Peyer's patch (tissue), 4 donors: Measurements from ENCODE around the gene CACNA2D4.

Source experiments
- POLR2A ChIP-seq, 2 donors: fragments of 450-650 bp; IDR thresholded peaks; one replicate each; pipeline ENCODE4 v1.5.1; 2017; ENCODE audit warnings: antibody characterized with exemption in 2 of 2, mild to moderate bottlenecking in 2 of 2, moderate library complexity in 2 of 2
- TF ChIP-seq, protein P1 (sequence below), 6 experiments: fragments of 450-650 bp in 4 of 6; fragments of 200-600 bp in 2 of 6; sonication (generic) in 1 of 6; IDR thresholded peaks; one replicate each; pipeline ENCODE4 v1.5.1; 2017 to 2019; ENCODE audit warnings: antibody characterized with exemption in 6 of 6, mild to moderate bottlenecking in 3 of 6, moderate library complexity in 1 of 6

- TF ChIP-seq, protein P1, sequence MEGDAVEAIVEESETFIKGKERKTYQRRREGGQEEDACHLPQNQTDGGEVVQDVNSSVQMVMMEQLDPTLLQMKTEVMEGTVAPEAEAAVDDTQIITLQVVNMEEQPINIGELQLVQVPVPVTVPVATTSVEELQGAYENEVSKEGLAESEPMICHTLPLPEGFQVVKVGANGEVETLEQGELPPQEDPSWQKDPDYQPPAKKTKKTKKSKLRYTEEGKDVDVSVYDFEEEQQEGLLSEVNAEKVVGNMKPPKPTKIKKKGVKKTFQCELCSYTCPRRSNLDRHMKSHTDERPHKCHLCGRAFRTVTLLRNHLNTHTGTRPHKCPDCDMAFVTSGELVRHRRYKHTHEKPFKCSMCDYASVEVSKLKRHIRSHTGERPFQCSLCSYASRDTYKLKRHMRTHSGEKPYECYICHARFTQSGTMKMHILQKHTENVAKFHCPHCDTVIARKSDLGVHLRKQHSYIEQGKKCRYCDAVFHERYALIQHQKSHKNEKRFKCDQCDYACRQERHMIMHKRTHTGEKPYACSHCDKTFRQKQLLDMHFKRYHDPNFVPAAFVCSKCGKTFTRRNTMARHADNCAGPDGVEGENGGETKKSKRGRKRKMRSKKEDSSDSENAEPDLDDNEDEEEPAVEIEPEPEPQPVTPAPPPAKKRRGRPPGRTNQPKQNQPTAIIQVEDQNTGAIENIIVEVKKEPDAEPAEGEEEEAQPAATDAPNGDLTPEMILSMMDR (IDR thresholded peaks at IDR 0.05) = no peak
- TF ChIP-seq POLR2A (IDR thresholded peaks at IDR 0.05) = no peak
Observed at GRCh38 chr12:1810201-1810930, 108.1 kb downstream of the CACNA2D4 start.
